ENCODE measurements around the gene TVP23C. TPM values are rescaled to one million over a fixed set of nuclear protein-coding genes. Genes with fewer than 3 reads are reported as not detected.

Gene TVP23C
- total RNA-seq, 2 donors from 2014 or later: 30.7 to 73.2 TPM

DNA sequence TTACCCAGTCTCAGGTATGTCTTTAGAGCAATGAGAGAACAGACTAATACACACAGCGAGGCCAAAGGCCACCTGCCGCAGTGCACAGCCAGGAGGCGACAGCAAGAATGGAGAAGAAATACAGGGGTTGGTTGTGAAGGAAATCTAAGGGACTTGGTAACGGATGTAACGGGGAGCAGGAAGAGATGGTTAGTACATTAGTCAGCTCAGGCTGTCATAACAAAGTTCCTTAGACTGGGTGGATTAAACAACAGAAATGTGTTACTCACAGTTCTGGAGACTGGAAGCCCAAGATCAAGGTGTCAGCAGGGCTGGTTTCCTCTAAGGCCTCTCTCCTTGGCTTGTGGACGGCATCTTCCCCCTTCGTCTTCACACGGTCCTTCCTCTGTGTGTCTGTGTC lies 47.1 kb downstream of the TVP23C start:
- Histone ChIP-seq H3K9ac (ENCODE audit: extremely low read depth, low read length, poor library complexity, severe bottlenecking) (no peak overlapping the region), H3K9me3 (ENCODE audit: control insufficient read depth, low read length) (no peaks in the 10 kb centered on the region), H3K4me3 (ENCODE audit: low read length) (no peak overlapping the region), H3K27ac (ENCODE audit: low read depth, low read length) (no peak overlapping the region), H3K4me1 (ENCODE audit: control insufficient read depth, insufficient read depth, low read length) (no peaks in the 10 kb centered on the region), H3K27me3 (ENCODE audit: control insufficient read depth, insufficient read depth, low read length, poor library complexity, severe bottlenecking) (no peaks in the 10 kb centered on the region), H3K36me3 (ENCODE audit: control insufficient read depth, insufficient read depth, low read length) (peaks cover 89% of the 10 kb centered on the region)
- H3K27ac Mint-ChIP-seq: peak overlapping the region; percentile 13
- TF ChIP-seq, protein P1, sequence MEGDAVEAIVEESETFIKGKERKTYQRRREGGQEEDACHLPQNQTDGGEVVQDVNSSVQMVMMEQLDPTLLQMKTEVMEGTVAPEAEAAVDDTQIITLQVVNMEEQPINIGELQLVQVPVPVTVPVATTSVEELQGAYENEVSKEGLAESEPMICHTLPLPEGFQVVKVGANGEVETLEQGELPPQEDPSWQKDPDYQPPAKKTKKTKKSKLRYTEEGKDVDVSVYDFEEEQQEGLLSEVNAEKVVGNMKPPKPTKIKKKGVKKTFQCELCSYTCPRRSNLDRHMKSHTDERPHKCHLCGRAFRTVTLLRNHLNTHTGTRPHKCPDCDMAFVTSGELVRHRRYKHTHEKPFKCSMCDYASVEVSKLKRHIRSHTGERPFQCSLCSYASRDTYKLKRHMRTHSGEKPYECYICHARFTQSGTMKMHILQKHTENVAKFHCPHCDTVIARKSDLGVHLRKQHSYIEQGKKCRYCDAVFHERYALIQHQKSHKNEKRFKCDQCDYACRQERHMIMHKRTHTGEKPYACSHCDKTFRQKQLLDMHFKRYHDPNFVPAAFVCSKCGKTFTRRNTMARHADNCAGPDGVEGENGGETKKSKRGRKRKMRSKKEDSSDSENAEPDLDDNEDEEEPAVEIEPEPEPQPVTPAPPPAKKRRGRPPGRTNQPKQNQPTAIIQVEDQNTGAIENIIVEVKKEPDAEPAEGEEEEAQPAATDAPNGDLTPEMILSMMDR (conservative IDR thresholded peaks at IDR 0.05): no peak
- H3K4me3 Mint-ChIP-seq: no peak overlapping the region
- 95 to 99% methylated on average over 7 to 8 of the region's 8 CpGs for WGBS, 2 experiments (ENCODE audit: insufficient coverage in 1 of 2, insufficient read length in 1 of 2)
- DNase-seq: peak; percentile 27
- peaks cover 70% of the 10 kb centered on the region for H3K36me3 Mint-ChIP-seq (ENCODE audit: low read depth)
- H3K27me3 Mint-ChIP-seq (ENCODE audit: insufficient read depth): no peaks in the 10 kb centered on the region
- no peaks in the 10 kb centered on the region for H3K9me3 Mint-ChIP-seq
- no peaks in the 10 kb centered on the region for H3K4me1 Mint-ChIP-seq

DNA sequence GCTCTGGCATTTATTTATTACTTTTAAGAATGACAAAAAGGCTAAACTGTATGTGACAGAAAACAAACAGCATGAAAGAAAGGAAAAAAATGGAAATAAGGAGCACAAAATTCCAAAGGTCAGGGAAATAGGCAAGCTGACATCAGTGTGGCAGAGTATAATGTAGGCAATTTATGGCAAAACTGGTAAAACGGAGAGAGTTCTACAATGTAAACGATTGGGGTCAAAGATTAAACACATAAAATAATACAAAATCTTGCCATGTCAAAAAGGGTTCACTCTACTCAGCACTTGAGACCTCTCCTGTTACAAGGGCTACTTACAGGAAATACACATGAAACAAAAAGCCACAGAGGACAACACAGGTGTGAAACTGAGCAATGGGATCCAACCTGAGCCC lies 48.8 kb downstream of the TVP23C start:
- Mint-ChIP-seq H3K4me3 (no peak overlapping the region), H3K36me3 (ENCODE audit: low read depth) (peaks cover 80% of the 10 kb centered on the region), H3K27ac (no peak overlapping the region), H3K27me3 (ENCODE audit: insufficient read depth) (no peaks in the 10 kb centered on the region), H3K9me3 (no peaks in the 10 kb centered on the region), H3K4me1 (no peaks in the 10 kb centered on the region)
- TF ChIP-seq, protein P1 (conservative IDR thresholded peaks at IDR 0.05): no peak
- H3K4me3 ChIP-seq (ENCODE audit: low read length): no peak overlapping the region
- no peak for DNase-seq
- H3K27me3 ChIP-seq (ENCODE audit: control insufficient read depth, insufficient read depth, low read length, poor library complexity, severe bottlenecking): no peaks in the 10 kb centered on the region
- no peaks in the 10 kb centered on the region for H3K4me1 ChIP-seq (ENCODE audit: control insufficient read depth, insufficient read depth, low read length)
- 76 to 97% methylated on average over 2 of the region's 2 CpGs for WGBS, 2 experiments (ENCODE audit: insufficient coverage in 1 of 2, insufficient read length in 1 of 2)
- H3K27ac ChIP-seq (ENCODE audit: low read depth, low read length): no peak overlapping the region
- no peaks in the 10 kb centered on the region for H3K9me3 ChIP-seq (ENCODE audit: control insufficient read depth, low read length)
- H3K36me3 ChIP-seq (ENCODE audit: control insufficient read depth, insufficient read depth, low read length): peaks cover 96% of the 10 kb centered on the region
- no peak overlapping the region for H3K9ac ChIP-seq (ENCODE audit: extremely low read depth, low read length, poor library complexity, severe bottlenecking)

DNA sequence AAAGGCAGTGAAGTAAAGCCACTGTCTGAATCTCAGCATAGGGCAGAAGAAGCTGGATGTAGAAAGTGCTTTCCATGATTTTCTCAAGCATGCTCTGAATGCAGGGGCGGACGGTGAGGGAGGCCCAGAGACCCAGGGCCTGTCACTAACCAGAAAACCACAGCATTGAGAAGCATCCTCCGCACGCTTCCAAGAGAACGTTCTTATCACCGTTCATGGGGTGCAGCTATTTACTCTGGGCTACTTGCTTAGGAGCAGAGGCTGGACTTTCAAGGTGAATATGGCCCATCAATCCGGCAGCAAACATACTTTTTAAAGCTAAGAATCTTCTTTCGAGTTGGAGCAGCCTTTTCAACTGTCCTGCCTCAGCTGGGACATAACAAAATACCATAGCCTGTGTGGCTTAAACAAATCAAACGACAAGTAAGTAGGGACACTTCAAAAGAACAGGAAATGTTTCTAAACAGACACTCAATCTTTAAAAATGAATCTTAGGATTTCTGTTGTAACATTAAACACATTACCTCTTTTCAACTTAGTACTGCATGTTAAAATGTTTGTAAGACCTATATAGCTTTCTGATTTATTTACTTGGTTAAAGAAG lies 49.3 kb downstream of the TVP23C start:
- DNase-seq: peak; percentile 30
- Mint-ChIP-seq H3K4me3 (no peak overlapping the region), H3K4me1 (no peaks in the 10 kb centered on the region), H3K9me3 (no peaks in the 10 kb centered on the region), H3K27me3 (ENCODE audit: insufficient read depth) (no peaks in the 10 kb centered on the region), H3K27ac (peak overlapping the region; percentile 55), H3K36me3 (ENCODE audit: low read depth) (peaks cover 78% of the 10 kb centered on the region)
- WGBS, 2 experiments (ENCODE audit: insufficient coverage in 1 of 2, insufficient read length in 1 of 2): 98% methylated on average over 9 of the region's 9 CpGs
- Histone ChIP-seq H3K9me3 (ENCODE audit: control insufficient read depth, low read length) (no peaks in the 10 kb centered on the region), H3K4me3 (ENCODE audit: low read length) (no peak overlapping the region), H3K9ac (ENCODE audit: extremely low read depth, low read length, poor library complexity, severe bottlenecking) (no peak overlapping the region), H3K4me1 (ENCODE audit: control insufficient read depth, insufficient read depth, low read length) (no peaks in the 10 kb centered on the region), H3K27me3 (ENCODE audit: control insufficient read depth, insufficient read depth, low read length, poor library complexity, severe bottlenecking) (no peaks in the 10 kb centered on the region), H3K36me3 (ENCODE audit: control insufficient read depth, insufficient read depth, low read length) (peaks cover 96% of the 10 kb centered on the region), H3K27ac (ENCODE audit: low read depth, low read length) (no peak overlapping the region)
- TF ChIP-seq, protein P1 (conservative IDR thresholded peaks at IDR 0.05): no peak
